ENCODE measurements around the gene ETFA. TPM values are rescaled to one million over a fixed set of nuclear protein-coding genes. Genes with fewer than 3 reads are reported as not detected.

The ETFA gene
- polyA plus RNA-seq, 3 donors, result 62.1 to 178 (median 166) TPM

DNA sequence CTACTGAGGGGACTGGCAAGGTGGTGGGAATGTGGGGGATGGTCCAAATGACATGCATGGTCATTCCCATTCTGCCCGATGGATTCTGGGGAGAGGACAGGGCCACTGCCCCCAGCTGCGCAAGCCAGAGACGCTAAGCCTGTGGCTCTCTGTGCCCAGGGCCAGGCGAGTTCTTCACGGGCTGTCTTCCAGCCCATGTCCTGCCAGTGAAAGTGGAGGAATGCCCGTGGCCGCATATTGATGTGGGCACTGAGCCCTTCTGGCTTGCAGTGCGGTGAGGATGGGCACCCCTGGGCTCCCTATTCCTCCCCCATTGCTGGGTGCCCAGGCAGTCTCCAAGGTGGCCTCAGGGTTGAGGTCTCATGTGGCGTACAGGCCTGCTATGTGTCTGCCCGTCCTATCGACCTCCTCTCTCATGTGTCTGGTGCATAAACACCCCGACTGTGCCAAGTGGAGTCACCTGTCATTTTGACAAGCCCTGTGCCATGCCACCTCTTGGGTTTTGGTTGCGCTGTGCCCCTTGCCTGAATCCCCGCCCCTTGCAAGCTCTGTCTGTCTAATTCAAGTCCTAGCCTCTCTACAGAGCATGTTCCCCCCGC is 134.7 kb downstream of the ETFA start:
- TF ChIP-seq, protein P1, sequence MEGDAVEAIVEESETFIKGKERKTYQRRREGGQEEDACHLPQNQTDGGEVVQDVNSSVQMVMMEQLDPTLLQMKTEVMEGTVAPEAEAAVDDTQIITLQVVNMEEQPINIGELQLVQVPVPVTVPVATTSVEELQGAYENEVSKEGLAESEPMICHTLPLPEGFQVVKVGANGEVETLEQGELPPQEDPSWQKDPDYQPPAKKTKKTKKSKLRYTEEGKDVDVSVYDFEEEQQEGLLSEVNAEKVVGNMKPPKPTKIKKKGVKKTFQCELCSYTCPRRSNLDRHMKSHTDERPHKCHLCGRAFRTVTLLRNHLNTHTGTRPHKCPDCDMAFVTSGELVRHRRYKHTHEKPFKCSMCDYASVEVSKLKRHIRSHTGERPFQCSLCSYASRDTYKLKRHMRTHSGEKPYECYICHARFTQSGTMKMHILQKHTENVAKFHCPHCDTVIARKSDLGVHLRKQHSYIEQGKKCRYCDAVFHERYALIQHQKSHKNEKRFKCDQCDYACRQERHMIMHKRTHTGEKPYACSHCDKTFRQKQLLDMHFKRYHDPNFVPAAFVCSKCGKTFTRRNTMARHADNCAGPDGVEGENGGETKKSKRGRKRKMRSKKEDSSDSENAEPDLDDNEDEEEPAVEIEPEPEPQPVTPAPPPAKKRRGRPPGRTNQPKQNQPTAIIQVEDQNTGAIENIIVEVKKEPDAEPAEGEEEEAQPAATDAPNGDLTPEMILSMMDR (IDR thresholded peaks at IDR 0.05), result no peak
- Histone ChIP-seq H3K9me3 (replicated peaks in 1 of 2; ENCODE audit: control insufficient read depth in 1 of 2, insufficient read depth in 1 of 2, low read length in 2 of 2) (no peaks in the 10 kb centered on the region), H3K4me1 (ENCODE audit: control insufficient read depth in 1 of 2, insufficient read depth in 2 of 2, low read length in 2 of 2) (no peaks in the 10 kb centered on the region), H3K27me3 (ENCODE audit: control insufficient read depth in 2 of 2, insufficient read depth in 2 of 2, low read length in 2 of 2) (peaks cover 0 to 4% of the 10 kb centered on the region in 2 donors), H2AFZ (ENCODE audit: insufficient read depth, low read depth, low read length, poor library complexity, severe bottlenecking) (no peak overlapping the region), H3K27ac (ENCODE audit: low read depth in 1 of 2, low read length in 2 of 2) (no peak overlapping the region), H4K20me1 (ENCODE audit: insufficient read depth, low read length) (no peaks in the 10 kb centered on the region), H3K79me2 (ENCODE audit: insufficient read depth, low read length) (no peaks in the 10 kb centered on the region), H3K36me3 (replicated peaks in 1 of 2; ENCODE audit: control insufficient read depth in 1 of 2, insufficient read depth in 2 of 2, low read length in 2 of 2) (no peaks in the 10 kb centered on the region), H3K4me3 (replicated peaks in 1 of 3; ENCODE audit: low read depth in 2 of 3, low read length in 3 of 3) (no peak overlapping the region), H3K4me2 (replicated peaks; ENCODE audit: extremely low read depth, low read length, poor library complexity, severe bottlenecking) (no peak overlapping the region), H3K9ac (ENCODE audit: insufficient read depth, low read length, poor library complexity, severe bottlenecking) (no peak overlapping the region)
- intact Hi-C loops (cut with micrococcal nuclease), result no loop called here
- peaks cover 0 to 10% (median 3%) of the 10 kb centered on the region in 7 donors for H3K9me3 Mint-ChIP-seq
- H3K27ac Mint-ChIP-seq, result peak overlapping the region in 1 of 7 donors; percentile 20
- no peaks in the 10 kb centered on the region for H3K36me3 Mint-ChIP-seq
- H3K4me1 Mint-ChIP-seq, result no peaks in the 10 kb centered on the region
- 93% methylated on average over 15 of the region's 15 CpGs for WGBS (ENCODE audit: insufficient coverage)
- H3K4me3 Mint-ChIP-seq, result no peak overlapping the region
- H3K27me3 Mint-ChIP-seq (ENCODE audit: low read depth in 3 of 3), result peaks cover 14 to 28% (median 16%) of the 10 kb centered on the region in 3 donors
- DNase-seq, result no peak

DNA sequence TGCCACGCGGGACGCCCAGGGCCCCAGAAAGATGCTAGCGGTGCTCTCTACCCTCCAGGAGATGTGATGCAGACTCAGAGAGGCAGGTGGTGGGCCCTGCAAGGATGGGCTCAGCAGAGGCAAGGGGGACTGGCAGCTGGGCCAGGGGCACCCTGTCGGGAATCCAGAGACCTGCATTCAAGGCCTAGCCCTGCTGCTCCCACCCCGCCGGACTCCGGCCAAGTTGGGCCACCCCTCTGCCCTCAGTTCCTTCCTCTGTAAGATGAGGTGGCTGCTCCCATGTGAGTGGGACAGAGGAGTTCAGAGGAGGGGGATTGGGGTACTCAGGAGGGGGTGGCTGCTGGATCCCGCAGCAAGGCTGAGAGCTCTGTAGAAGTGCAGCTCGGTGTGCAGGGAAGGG is 135.2 kb downstream of the ETFA start:
- Mint-ChIP-seq H3K4me1 (no peaks in the 10 kb centered on the region), H3K27me3 (ENCODE audit: low read depth in 3 of 3) (peaks cover 10 to 28% (median 16%) of the 10 kb centered on the region in 3 donors), H3K4me3 (no peak overlapping the region), H3K27ac (peak overlapping the region in 1 of 7 donors; percentile 37), H3K9me3 (peaks cover 0 to 10% (median 3%) of the 10 kb centered on the region in 7 donors), H3K36me3 (no peaks in the 10 kb centered on the region)
- no peaks in the 10 kb centered on the region for H4K20me1 ChIP-seq (ENCODE audit: insufficient read depth, low read length)
- no peak overlapping the region for H3K9ac ChIP-seq (ENCODE audit: insufficient read depth, low read length, poor library complexity, severe bottlenecking)
- H3K4me1 ChIP-seq (ENCODE audit: control insufficient read depth in 1 of 2, insufficient read depth in 2 of 2, low read length in 2 of 2), result no peaks in the 10 kb centered on the region
- TF ChIP-seq, protein P1 (IDR thresholded peaks at IDR 0.05), result no peak
- no peak overlapping the region for H3K4me3 ChIP-seq (replicated peaks in 1 of 3; ENCODE audit: low read depth in 2 of 3, low read length in 3 of 3)
- no peaks in the 10 kb centered on the region for H3K9me3 ChIP-seq (replicated peaks in 1 of 2; ENCODE audit: control insufficient read depth in 1 of 2, insufficient read depth in 1 of 2, low read length in 2 of 2)
- no peak overlapping the region for H3K27ac ChIP-seq (ENCODE audit: low read depth in 1 of 2, low read length in 2 of 2)
- no peaks in the 10 kb centered on the region for H3K79me2 ChIP-seq (ENCODE audit: insufficient read depth, low read length)
- peaks cover 0 to 4% of the 10 kb centered on the region in 2 donors for H3K27me3 ChIP-seq (ENCODE audit: control insufficient read depth in 2 of 2, insufficient read depth in 2 of 2, low read length in 2 of 2)
- no peaks in the 10 kb centered on the region for H3K36me3 ChIP-seq (replicated peaks in 1 of 2; ENCODE audit: control insufficient read depth in 1 of 2, insufficient read depth in 2 of 2, low read length in 2 of 2)
- no peak overlapping the region for H2AFZ ChIP-seq (ENCODE audit: insufficient read depth, low read depth, low read length, poor library complexity, severe bottlenecking)
- WGBS (ENCODE audit: insufficient coverage), result 99% methylated on average over 10 of the region's 10 CpGs
- intact Hi-C loops (cut with micrococcal nuclease), result no loop called here
- H3K4me2 ChIP-seq (replicated peaks; ENCODE audit: extremely low read depth, low read length, poor library complexity, severe bottlenecking), result no peak overlapping the region
- no peak for DNase-seq
